ENCODE measurements around the gene UCP2. TPM values are rescaled to one million over a fixed set of nuclear protein-coding genes. Genes with fewer than 3 reads are reported as not detected.

UCP2 gene
- total RNA-seq, 1 donor from 2014 or later, result 51.3 TPM

DNA sequence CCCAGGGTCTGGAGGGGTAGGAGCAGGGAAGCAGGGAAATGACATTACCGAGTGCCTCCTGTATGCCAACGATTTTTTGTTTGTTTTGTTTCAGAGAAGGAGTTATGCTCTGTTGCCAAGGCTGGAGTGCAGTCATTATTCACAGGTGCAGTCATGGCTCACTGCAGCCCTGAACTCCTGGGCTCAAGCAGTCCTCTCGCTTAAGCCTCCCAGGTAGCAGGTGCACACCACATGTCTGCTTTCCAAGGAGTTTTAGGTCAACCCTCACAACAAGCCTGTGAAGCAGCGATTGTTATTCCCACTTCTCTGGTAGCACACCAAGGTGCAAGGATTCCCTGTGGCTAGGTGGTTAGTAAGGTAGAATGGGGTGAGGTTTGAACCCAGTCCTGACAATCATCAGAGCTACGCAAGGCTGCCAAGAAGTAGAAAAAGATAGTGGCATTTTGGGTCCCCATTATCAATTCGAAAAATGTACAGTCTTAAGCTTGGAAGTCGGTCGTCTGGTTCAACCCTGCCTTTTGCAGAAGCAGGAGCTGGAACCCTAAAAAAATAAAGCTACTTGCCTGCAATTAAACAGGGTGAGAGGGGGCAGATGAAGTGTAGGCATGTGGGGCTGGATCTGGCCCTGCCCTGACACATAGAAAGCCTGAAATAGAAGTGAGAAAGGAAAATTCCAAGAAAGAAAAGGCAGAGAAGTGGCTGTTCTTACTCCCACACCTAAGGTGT lies 17.1 kb upstream of the UCP2 start:
- DNase-seq (ENCODE audit: extremely low spot score in 2 of 2), result no peak
- intact Hi-C loops (cut with DNase I), result no loop called here
- no peak overlapping the region for H3K4me3 ChIP-seq

DNA sequence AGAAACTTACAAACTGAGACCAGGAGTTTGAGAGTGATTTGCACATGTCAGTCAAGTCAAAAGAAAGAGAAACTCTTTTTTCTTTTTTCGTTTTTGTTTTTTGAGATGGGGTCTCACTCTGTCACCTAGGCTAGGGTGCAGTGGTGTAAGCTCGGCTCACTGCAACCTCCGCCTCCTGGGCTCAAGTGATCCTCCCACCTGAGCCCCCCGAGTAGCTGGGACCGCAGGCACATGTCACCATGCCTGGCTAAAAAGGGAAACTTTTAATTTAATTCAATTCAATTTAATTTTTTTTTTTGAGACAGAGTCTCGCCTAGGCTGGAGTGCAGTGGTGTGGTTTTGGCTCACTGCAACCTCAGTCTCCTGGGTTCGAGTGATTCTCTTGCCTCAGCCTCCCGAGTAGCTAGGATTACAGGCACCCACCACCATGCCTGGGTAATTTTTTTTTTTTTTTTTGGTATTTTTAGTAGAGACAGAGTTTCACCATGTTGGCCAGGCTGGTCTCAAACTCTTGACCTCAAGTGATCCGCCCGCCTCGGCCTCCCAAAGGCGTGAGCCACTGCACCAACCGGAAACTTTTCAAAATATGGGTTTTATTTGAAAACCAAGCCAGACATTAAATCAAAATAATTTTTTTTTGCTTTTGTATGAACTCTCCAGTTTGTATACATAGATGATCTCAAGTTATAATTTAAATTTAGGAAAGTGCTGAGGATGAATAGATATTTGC lies 16.4 kb upstream of the UCP2 start:
- no peaks in the 10 kb centered on the region for H3K4me1 ChIP-seq
- TF ChIP-seq, protein P1, sequence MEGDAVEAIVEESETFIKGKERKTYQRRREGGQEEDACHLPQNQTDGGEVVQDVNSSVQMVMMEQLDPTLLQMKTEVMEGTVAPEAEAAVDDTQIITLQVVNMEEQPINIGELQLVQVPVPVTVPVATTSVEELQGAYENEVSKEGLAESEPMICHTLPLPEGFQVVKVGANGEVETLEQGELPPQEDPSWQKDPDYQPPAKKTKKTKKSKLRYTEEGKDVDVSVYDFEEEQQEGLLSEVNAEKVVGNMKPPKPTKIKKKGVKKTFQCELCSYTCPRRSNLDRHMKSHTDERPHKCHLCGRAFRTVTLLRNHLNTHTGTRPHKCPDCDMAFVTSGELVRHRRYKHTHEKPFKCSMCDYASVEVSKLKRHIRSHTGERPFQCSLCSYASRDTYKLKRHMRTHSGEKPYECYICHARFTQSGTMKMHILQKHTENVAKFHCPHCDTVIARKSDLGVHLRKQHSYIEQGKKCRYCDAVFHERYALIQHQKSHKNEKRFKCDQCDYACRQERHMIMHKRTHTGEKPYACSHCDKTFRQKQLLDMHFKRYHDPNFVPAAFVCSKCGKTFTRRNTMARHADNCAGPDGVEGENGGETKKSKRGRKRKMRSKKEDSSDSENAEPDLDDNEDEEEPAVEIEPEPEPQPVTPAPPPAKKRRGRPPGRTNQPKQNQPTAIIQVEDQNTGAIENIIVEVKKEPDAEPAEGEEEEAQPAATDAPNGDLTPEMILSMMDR (IDR thresholded peaks at IDR 0.05), result no peak
- TF ChIP-seq POLR2A (IDR thresholded peaks at IDR 0.05) (no peak), POLR2AphosphoS5 (IDR thresholded peaks at IDR 0.05; ENCODE audit: insufficient read depth in 1 of 2, low read depth in 1 of 2) (no peak)
- no peak overlapping the region for H3K4me3 ChIP-seq
- no peak overlapping the region for H3K27ac ChIP-seq
- DNase-seq (ENCODE audit: extremely low spot score in 2 of 2), result no peak
- H3K27me3 ChIP-seq, result no peaks in the 10 kb centered on the region
- H3K36me3 ChIP-seq, result peaks cover 0 to 6% of the 10 kb centered on the region in 2 donors
- H3K9me3 ChIP-seq, result no peaks in the 10 kb centered on the region
- intact Hi-C loops (cut with DNase I), result no loop called here

More for the DNA sequence above, 17.1 kb upstream of the UCP2 start:
- TF ChIP-seq POLR2AphosphoS5 (IDR thresholded peaks at IDR 0.05; ENCODE audit: insufficient read depth in 1 of 2, low read depth in 1 of 2) (no peak), POLR2A (IDR thresholded peaks at IDR 0.05) (no peak)
- TF ChIP-seq, protein P1 (IDR thresholded peaks at IDR 0.05), result no peak
- H3K9me3 ChIP-seq, result no peaks in the 10 kb centered on the region
- peaks cover 0 to 6% of the 10 kb centered on the region in 2 donors for H3K36me3 ChIP-seq
- H3K4me1 ChIP-seq, result no peaks in the 10 kb centered on the region
- H3K27me3 ChIP-seq, result no peaks in the 10 kb centered on the region
- H3K27ac ChIP-seq, result no peak overlapping the region

DNA sequence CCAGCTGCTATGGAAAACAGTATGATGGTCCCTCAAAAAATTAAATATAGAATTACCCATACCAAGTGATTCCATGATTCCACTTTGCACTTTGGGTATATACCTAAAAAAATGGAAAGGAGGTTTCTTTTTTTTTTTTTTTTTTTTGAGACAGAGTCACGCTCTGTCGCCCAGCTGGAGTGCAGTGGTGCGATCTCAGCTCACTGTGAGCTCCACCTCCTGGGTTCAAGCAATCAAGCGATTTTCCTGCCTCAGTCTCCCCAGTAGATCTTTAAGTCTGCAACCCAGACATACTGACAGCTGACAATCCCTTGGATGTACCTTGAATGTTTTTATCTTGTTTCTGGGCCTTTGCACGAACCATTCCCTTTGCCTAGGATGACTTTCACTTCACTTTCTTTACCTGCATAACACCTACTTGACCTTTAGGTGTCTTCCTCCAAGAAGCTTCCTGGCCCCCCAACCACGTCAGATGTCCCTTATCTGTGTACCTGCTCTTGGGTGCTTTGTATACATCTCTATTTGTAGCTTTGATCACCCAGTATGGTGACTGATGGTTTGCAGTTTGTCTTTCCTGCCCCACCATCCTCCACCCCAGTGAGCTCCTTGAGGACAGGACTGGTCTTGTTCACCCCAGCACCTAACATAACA lies 14.6 kb upstream of the UCP2 start:
- H3K4me3 ChIP-seq, result no peak overlapping the region
- intact Hi-C loops (cut with DNase I), result no loop called here
- no peaks in the 10 kb centered on the region for H3K27me3 ChIP-seq
- no peak overlapping the region for H3K27ac ChIP-seq
- no peaks in the 10 kb centered on the region for H3K36me3 ChIP-seq
- TF ChIP-seq, protein P1 (IDR thresholded peaks at IDR 0.05), result no peak
- TF ChIP-seq POLR2AphosphoS5 (IDR thresholded peaks at IDR 0.05; ENCODE audit: insufficient read depth in 1 of 2, low read depth in 1 of 2) (no peak), POLR2A (IDR thresholded peaks at IDR 0.05) (no peak)
- no peak for DNase-seq (ENCODE audit: extremely low spot score in 2 of 2)
- no peaks in the 10 kb centered on the region for H3K4me1 ChIP-seq
- H3K9me3 ChIP-seq, result no peaks in the 10 kb centered on the region

DNA sequence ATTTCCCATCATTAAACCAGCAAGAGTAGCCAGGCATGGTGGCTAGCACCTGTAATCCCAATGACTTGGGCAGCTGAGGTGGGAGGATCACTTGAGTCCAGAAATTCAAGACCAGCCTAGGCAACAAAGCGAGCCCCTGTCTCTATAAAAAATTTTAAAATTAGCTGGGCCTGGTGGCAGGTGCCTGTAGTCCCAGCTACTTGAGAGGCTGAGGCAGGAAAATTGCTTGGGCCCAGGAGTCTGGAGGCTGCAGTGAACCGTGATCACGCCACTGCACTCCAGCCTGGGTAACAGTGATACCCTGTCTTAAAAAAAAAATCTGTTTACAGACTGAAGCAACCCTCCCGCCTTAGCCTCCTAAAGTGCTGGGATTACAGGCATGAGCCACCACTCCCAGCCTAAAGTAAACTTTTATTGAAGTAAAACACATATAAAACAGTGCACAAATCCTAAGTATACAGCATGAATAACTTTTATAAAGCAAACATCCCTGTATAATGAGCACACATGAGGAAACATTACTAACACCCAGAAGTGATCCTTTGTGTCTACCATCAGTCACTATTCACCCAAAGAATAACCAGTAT lies 13.6 kb upstream of the UCP2 start:
- DNase-seq (ENCODE audit: extremely low spot score in 2 of 2), result no peak
- no peaks in the 10 kb centered on the region for H3K27me3 ChIP-seq
- no peaks in the 10 kb centered on the region for H3K36me3 ChIP-seq
- intact Hi-C loops (cut with DNase I), result no loop called here
- no peak for TF ChIP-seq POLR2A (IDR thresholded peaks at IDR 0.05)
- TF ChIP-seq, protein P1 (IDR thresholded peaks at IDR 0.05), result no peak
- no peak for TF ChIP-seq POLR2AphosphoS5 (IDR thresholded peaks at IDR 0.05; ENCODE audit: insufficient read depth in 1 of 2, low read depth in 1 of 2)
- H3K27ac ChIP-seq, result no peak overlapping the region
- H3K4me1 ChIP-seq, result no peaks in the 10 kb centered on the region
- no peaks in the 10 kb centered on the region for H3K9me3 ChIP-seq
- H3K4me3 ChIP-seq, result no peak overlapping the region
